BE2C (cell line): ENCODE data around the gene NSMCE1.

Source experiments
- DNase-seq: peaks from one replicate; pipeline ENCODE4 v3.0.0-alpha.2; 2020
- H3K27me3 ChIP-seq: fragments of 250-450 bp; sonication (Bioruptor Pico); 2 replicates; pipeline ENCODE4 v1.5.1; 2020; ENCODE audit warnings: mild to moderate bottlenecking
- H3K36me3 ChIP-seq: fragments of 250-450 bp; sonication (Bioruptor Pico); 2 replicates; pipeline ENCODE4 v1.5.1; 2020; ENCODE audit warnings: mild to moderate bottlenecking
- H3K4me1 ChIP-seq: fragments of 250-450 bp; sonication (Bioruptor Pico); 2 replicates; pipeline ENCODE4 v1.5.1; 2020
- H3K4me3 ChIP-seq: 2 replicates; pipeline ENCODE4 v1.5.1; 2011; ENCODE audit warnings: low read depth, low read length
- H3K9me3 ChIP-seq: fragments of 250-450 bp; sonication (Bioruptor Pico); 2 replicates; pipeline ENCODE4 v1.5.1; 2020
- TF ChIP-seq, protein P1 (sequence below): IDR thresholded peaks from 2 replicates; pipeline ENCODE4 v1.5.1; 2012; ENCODE audit warnings: mild to moderate bottlenecking, low read depth, low read length

Gene NSMCE1

DNA sequence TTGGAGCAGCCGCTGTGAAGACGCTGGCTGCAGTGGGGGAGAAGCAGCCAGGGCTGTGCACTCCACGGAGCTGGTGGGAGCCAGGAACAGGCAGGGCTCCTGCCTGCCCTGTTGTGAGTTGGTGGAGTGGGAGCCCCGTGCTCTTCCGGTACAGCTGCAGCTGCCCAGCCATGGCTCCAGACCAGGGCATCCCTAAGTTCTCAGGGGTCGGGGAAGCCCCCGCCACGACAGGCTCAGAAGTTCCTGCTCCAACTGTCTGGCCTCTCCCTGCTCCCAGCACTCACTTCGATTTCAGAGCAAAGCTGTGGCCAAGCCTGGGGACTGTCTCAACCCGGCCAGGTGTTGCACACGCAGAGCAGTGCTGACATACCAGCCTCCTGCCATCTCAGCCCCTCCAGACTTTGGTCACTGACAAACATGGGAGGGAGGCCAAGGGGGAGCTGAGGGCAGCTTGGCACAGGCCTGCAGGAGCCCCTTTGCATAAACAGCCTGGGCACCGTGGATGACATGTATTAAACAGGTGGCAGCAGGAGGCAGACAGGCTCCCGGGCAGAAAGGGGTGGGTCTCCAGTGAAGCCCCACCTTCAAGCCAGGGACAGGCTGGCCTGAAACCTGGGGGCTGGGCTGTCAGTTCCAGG is 79.1 kb downstream of the NSMCE1 start:
- TF ChIP-seq, protein P1, sequence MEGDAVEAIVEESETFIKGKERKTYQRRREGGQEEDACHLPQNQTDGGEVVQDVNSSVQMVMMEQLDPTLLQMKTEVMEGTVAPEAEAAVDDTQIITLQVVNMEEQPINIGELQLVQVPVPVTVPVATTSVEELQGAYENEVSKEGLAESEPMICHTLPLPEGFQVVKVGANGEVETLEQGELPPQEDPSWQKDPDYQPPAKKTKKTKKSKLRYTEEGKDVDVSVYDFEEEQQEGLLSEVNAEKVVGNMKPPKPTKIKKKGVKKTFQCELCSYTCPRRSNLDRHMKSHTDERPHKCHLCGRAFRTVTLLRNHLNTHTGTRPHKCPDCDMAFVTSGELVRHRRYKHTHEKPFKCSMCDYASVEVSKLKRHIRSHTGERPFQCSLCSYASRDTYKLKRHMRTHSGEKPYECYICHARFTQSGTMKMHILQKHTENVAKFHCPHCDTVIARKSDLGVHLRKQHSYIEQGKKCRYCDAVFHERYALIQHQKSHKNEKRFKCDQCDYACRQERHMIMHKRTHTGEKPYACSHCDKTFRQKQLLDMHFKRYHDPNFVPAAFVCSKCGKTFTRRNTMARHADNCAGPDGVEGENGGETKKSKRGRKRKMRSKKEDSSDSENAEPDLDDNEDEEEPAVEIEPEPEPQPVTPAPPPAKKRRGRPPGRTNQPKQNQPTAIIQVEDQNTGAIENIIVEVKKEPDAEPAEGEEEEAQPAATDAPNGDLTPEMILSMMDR = no peak
- no peaks in the 10 kb centered on the region for H3K27me3 ChIP-seq
- no peak for DNase-seq
- no peaks in the 10 kb centered on the region for H3K36me3 ChIP-seq
- H3K4me3 ChIP-seq = no peak overlapping the region
- H3K9me3 ChIP-seq = no peaks in the 10 kb centered on the region
- H3K4me1 ChIP-seq = no peaks in the 10 kb centered on the region

DNA sequence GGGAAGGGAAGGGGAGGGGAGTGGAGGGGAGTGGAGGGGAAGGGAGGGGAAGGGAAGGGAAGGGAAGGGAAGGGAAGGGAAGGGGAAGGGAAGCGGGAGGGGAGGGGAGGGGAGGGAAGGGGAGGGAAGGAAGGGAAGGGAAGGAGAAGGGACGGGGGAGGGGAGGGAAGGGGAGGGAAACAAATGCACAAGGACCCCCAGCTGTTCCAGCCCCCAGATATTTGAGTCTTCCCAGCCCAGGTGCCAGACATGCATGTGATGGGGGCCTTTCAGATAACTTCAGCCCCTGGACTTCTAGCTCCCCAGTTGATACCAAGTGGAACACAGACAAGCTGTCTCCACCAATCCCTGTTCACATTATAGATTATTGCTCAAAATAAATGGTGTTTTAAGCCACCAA is 79.9 kb downstream of the NSMCE1 start:
- TF ChIP-seq, protein P1 = no peak
- no peaks in the 10 kb centered on the region for H3K9me3 ChIP-seq
- H3K27me3 ChIP-seq = no peaks in the 10 kb centered on the region
- no peaks in the 10 kb centered on the region for H3K36me3 ChIP-seq
- no peaks in the 10 kb centered on the region for H3K4me1 ChIP-seq
- H3K4me3 ChIP-seq = no peak overlapping the region
- no peak for DNase-seq

DNA sequence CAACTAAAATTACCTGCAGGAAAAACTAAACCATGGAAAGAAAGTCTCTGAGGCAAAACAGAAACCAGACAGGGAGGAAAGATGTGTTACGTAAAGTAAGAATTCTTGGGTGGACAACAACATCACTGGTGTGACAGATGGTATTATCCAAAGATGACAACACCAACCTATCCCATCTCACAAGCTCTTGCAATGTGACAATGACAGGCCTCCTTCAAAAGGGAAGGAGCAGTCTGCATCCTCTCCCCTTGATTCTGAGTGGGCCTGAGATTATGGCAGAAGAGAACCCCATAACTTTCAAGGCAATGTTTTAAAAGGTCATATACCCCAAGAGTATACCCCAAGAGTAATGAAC is 82.8 kb downstream of the NSMCE1 start:
- no peak for DNase-seq
- Histone ChIP-seq H3K9me3 (no peaks in the 10 kb centered on the region), H3K4me3 (no peak overlapping the region), H3K4me1 (no peaks in the 10 kb centered on the region), H3K27me3 (no peaks in the 10 kb centered on the region), H3K36me3 (no peaks in the 10 kb centered on the region)
- TF ChIP-seq, protein P1 = no peak

DNA sequence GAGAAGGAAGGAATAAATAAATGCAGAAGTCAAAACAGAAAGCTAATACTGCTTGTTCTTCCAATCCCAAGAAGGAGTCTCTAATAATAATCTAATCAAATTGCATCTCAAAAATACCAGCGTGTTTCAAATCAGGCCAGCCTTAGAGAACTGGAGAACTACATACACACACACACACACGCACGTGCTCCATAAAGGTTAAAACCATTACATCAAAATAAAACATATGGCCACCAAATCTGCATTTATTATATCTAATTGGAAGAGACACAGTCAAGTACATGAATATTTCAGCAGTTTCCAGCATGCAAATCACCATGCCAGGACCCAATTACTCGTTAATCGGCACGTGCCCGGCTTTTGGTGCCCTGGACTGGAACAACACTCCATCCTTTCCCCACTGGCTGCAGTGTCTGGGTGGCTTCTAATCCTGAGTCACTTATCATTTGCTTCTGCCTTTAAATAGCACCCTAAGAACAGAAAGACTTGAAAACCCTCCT is 85.6 kb downstream of the NSMCE1 start:
- TF ChIP-seq, protein P1 = no peak
- Histone ChIP-seq H3K4me3 (no peak overlapping the region), H3K4me1 (no peaks in the 10 kb centered on the region), H3K9me3 (no peaks in the 10 kb centered on the region), H3K36me3 (no peaks in the 10 kb centered on the region), H3K27me3 (no peaks in the 10 kb centered on the region)
- DNase-seq = no peak

DNA sequence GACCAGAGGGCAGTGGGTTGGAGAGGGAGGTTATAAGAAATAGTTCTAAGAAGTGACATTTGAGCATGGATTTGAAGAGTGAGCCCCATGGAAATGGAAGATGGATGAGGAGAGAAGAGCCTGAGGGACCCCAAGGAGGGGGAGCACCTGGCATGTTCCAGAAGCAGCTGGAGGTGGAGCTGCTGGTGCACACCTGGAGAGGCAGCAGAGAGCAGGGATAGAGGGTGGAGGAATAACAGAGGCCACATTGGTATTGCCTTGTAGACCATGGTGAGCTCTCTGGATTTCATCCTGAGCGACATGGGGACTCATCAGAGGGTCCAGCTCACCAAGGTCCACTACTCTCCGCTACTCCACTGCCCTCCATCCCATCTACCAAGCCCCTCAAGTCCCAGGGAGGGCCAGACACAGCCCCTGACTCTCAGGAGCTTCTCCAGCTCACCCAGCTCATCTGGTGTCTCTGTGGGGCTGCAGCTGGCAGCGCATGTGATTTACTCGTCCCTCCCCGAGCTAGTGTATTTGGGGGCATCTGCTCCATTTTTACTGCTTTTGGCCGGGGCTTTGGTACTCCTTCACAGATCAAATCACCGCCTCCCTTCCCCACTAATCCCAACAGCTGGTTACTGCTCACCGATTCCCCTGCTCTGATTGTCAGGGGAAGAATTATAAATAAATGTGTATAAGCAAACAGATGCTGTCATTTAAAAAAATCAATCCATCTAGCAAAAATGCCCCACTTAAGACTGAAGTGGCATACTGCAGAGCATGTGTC is 87.4 kb downstream of the NSMCE1 start:
- no peaks in the 10 kb centered on the region for H3K9me3 ChIP-seq
- no peaks in the 10 kb centered on the region for H3K36me3 ChIP-seq
- DNase-seq = no peak
- H3K27me3 ChIP-seq = no peaks in the 10 kb centered on the region
- no peak overlapping the region for H3K4me3 ChIP-seq
- H3K4me1 ChIP-seq = no peaks in the 10 kb centered on the region
- TF ChIP-seq, protein P1 = peak; percentile 18; the same call in 1 of the 2 replicates

DNA sequence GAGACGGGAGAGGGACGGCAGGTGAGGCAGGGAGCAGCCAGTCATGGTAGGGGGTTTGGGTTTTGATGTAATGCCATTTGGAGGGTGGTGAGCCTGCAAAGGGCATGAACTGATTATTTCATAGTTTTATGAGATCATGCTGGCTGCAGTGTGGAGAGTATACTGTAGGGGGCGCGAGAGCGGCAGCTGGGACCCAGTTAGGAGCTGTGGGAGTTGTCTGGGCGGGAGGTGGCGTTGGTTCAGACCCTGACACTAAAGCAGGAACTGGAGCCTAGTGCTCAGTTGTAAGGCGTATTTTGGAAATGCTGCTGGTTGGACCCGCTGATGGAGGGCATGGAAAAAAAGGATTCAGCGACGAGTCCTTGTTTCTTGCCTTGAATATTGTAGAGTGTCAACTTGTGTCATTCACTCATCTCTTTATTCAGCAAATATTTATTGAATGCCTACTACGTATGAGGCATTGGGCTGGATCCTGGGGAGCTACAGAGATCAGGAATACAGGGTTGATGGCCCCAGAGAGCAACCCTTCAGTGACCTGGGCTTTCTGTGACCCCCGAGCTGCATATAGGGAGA is 89.0 kb downstream of the NSMCE1 start:
- Histone ChIP-seq H3K36me3 (no peaks in the 10 kb centered on the region), H3K27me3 (no peaks in the 10 kb centered on the region), H3K4me3 (no peak overlapping the region), H3K4me1 (no peaks in the 10 kb centered on the region), H3K9me3 (no peaks in the 10 kb centered on the region)
- TF ChIP-seq, protein P1 = peak; percentile 91
- DNase-seq = peak; percentile 80
